BLaER1 (cell line): ENCODE data around the gene ERAP2.
A peak's percentile ranks its signal among the peaks of the same experiment; 100 is the strongest.

Experiments used
- H3K27ac ChIP-seq: shearing (Covaris generic); formaldehyde crosslinking; 2 replicates; pipeline ENCODE4 v1.8.1; 2022
- H3K27me3 ChIP-seq: shearing (Covaris generic); formaldehyde crosslinking; 2 replicates; pipeline ENCODE4 v1.8.1; 2022
- H3K36me3 ChIP-seq: shearing (Covaris generic); formaldehyde crosslinking; 2 replicates; pipeline ENCODE4 v1.8.1; 2022
- H3K4me1 ChIP-seq: shearing (Covaris generic); formaldehyde crosslinking; 2 replicates; pipeline ENCODE4 v1.8.1; 2022
- H3K4me2 ChIP-seq: shearing (Covaris generic); formaldehyde crosslinking; 2 replicates; pipeline ENCODE4 v1.8.1; 2022
- H3K4me3 ChIP-seq: shearing (Covaris generic); formaldehyde crosslinking; 2 replicates; pipeline ENCODE4 v1.8.1; 2022
- H3K9ac ChIP-seq: shearing (Covaris generic); formaldehyde crosslinking; 2 replicates; pipeline ENCODE4 v1.8.1; 2022
- H3K9me3 ChIP-seq: shearing (Covaris generic); formaldehyde crosslinking; 2 replicates; pipeline ENCODE4 v1.8.1; 2022
- H4K20me1 ChIP-seq: shearing (Covaris generic); formaldehyde crosslinking; 2 replicates; pipeline ENCODE4 v1.8.1; 2022
- Cebpa-rat ChIP-seq: shearing (Covaris generic); IDR thresholded peaks from 2 replicates; pipeline ENCODE4 v1.8.1; 2022

The ERAP2 gene

GRCh38 chr5:96952118-96952750 lies 75.9 kb downstream of the ERAP2 start:
- TF ChIP-seq Cebpa-rat: no peak
- peaks cover 54% of the 10 kb centered on the region for H3K9me3 ChIP-seq
- peaks cover 2% of the 10 kb centered on the region; the same call in 1 of the 2 replicates for H3K4me1 ChIP-seq
- no peaks in the 10 kb centered on the region for H3K27me3 ChIP-seq
- H4K20me1 ChIP-seq: 0 out of 2 replicates have a peak, but pooled peaks cover 3% of the 10 kb centered on the region
- H3K4me2 ChIP-seq: no peak overlapping the region
- no peak overlapping the region for H3K4me3 ChIP-seq
- H3K36me3 ChIP-seq: peaks cover 27% of the 10 kb centered on the region
- H3K9ac ChIP-seq: no peak overlapping the region
- H3K27ac ChIP-seq: no peak overlapping the region

GRCh38 chr5:96952974-96953730 lies 76.9 kb downstream of the ERAP2 start:
- Histone ChIP-seq H3K4me1 (peaks cover 11% of the 10 kb centered on the region), H3K4me3 (no peak overlapping the region), H3K4me2 (no peak overlapping the region), H4K20me1 (0 out of 2 replicates have a peak, but pooled peaks cover 3% of the 10 kb centered on the region), H3K9me3 (peaks cover 50% of the 10 kb centered on the region), H3K36me3 (peaks cover 27% of the 10 kb centered on the region), H3K9ac (no peak overlapping the region), H3K27ac (no peak overlapping the region), H3K27me3 (no peaks in the 10 kb centered on the region)
- no peak for TF ChIP-seq Cebpa-rat

- Histone ChIP-seq H3K27ac (no peak overlapping the region), H4K20me1 (no peaks in the 10 kb centered on the region), H3K4me2 (peak overlapping the region; percentile 12; the same call in 1 of the 2 replicates), H3K4me3 (no peak overlapping the region), H3K9ac (no peak overlapping the region), H3K36me3 (peaks cover 17% of the 10 kb centered on the region), H3K4me1 (peaks cover 43% of the 10 kb centered on the region), H3K9me3 (peaks cover 28% of the 10 kb centered on the region), H3K27me3 (no peaks in the 10 kb centered on the region)
- no peak for TF ChIP-seq Cebpa-rat
Observed at GRCh38 chr5:96957254-96958049, 81.2 kb downstream of the ERAP2 start.

GRCh38 chr5:96958977-96959376 lies 82.7 kb downstream of the ERAP2 start:
- no peaks in the 10 kb centered on the region for H3K27me3 ChIP-seq
- no peak overlapping the region for H3K9ac ChIP-seq
- H3K36me3 ChIP-seq: peaks cover 17% of the 10 kb centered on the region
- H4K20me1 ChIP-seq: no peaks in the 10 kb centered on the region
- H3K4me1 ChIP-seq: peaks cover 58% of the 10 kb centered on the region
- H3K4me2 ChIP-seq: no peak overlapping the region
- H3K27ac ChIP-seq: no peak overlapping the region
- no peak for TF ChIP-seq Cebpa-rat
- H3K9me3 ChIP-seq: peaks cover 23% of the 10 kb centered on the region
- no peak overlapping the region for H3K4me3 ChIP-seq

- peak; percentile 63; the same call in 1 of the 2 replicates for TF ChIP-seq Cebpa-rat
Observed at GRCh38 chr5:96961053-96961452, 84.8 kb downstream of the ERAP2 start.

GRCh38 chr5:96962540-96962991 lies 86.3 kb downstream of the ERAP2 start:
- Histone ChIP-seq H3K4me3 (peak overlapping the region; percentile 10), H3K9ac (peak overlapping the region; percentile 36), H4K20me1 (no peaks in the 10 kb centered on the region), H3K4me2 (peak overlapping the region; percentile 72), H3K27ac (peak overlapping the region; percentile 88), H3K36me3 (peaks cover 19% of the 10 kb centered on the region), H3K4me1 (peaks cover 58% of the 10 kb centered on the region), H3K9me3 (peaks cover 8% of the 10 kb centered on the region; the same call in 1 of the 2 replicates), H3K27me3 (no peaks in the 10 kb centered on the region)
- no peak for TF ChIP-seq Cebpa-rat

More at GRCh38 chr5:96961053-96961452, 84.8 kb downstream of the ERAP2 start:
- H3K27me3 ChIP-seq: no peaks in the 10 kb centered on the region
- peaks cover 63% of the 10 kb centered on the region for H3K4me1 ChIP-seq
- peak overlapping the region; percentile 26 for H3K4me3 ChIP-seq
- H3K9me3 ChIP-seq: peaks cover 14% of the 10 kb centered on the region
- H4K20me1 ChIP-seq: no peaks in the 10 kb centered on the region
- peak overlapping the region; percentile 72 for H3K4me2 ChIP-seq
- H3K9ac ChIP-seq: peak overlapping the region; percentile 50; the same call in 1 of the 2 replicates
- peak overlapping the region; percentile 88 for H3K27ac ChIP-seq
- peaks cover 15% of the 10 kb centered on the region for H3K36me3 ChIP-seq

- H3K27ac ChIP-seq: peak overlapping the region; percentile 88
- H3K4me3 ChIP-seq: peak overlapping the region; percentile 10; the same call in 1 of the 2 replicates
- H3K4me1 ChIP-seq: peaks cover 51% of the 10 kb centered on the region
- H3K9ac ChIP-seq: no peak overlapping the region
- no peaks in the 10 kb centered on the region for H4K20me1 ChIP-seq
- peak overlapping the region; percentile 72 for H3K4me2 ChIP-seq
- H3K36me3 ChIP-seq: peaks cover 18% of the 10 kb centered on the region
- TF ChIP-seq Cebpa-rat: no peak
- peaks cover 8% of the 10 kb centered on the region; the same call in 1 of the 2 replicates for H3K9me3 ChIP-seq
- no peaks in the 10 kb centered on the region for H3K27me3 ChIP-seq
Observed at GRCh38 chr5:96963267-96963666, 87.0 kb downstream of the ERAP2 start.

- Histone ChIP-seq H3K27me3 (no peaks in the 10 kb centered on the region), H3K9ac (no peak overlapping the region), H3K9me3 (peaks cover 8% of the 10 kb centered on the region; the same call in 1 of the 2 replicates), H4K20me1 (no peaks in the 10 kb centered on the region), H3K4me2 (no peak overlapping the region), H3K4me1 (peaks cover 26% of the 10 kb centered on the region), H3K36me3 (peaks cover 7% of the 10 kb centered on the region; the same call in 1 of the 2 replicates), H3K4me3 (no peak overlapping the region), H3K27ac (no peak overlapping the region)
- no peak for TF ChIP-seq Cebpa-rat
Observed at GRCh38 chr5:96966801-96967200, 90.5 kb downstream of the ERAP2 start.

- no peak for TF ChIP-seq Cebpa-rat
- Histone ChIP-seq H3K4me1 (peaks cover 25% of the 10 kb centered on the region), H3K9ac (no peak overlapping the region), H4K20me1 (no peaks in the 10 kb centered on the region), H3K36me3 (peaks cover 7% of the 10 kb centered on the region; the same call in 1 of the 2 replicates), H3K4me3 (no peak overlapping the region), H3K27ac (no peak overlapping the region), H3K9me3 (peaks cover 8% of the 10 kb centered on the region; the same call in 1 of the 2 replicates), H3K4me2 (no peak overlapping the region), H3K27me3 (no peaks in the 10 kb centered on the region)
Observed at GRCh38 chr5:96967400-96967799, 91.1 kb downstream of the ERAP2 start.
